HG02623 (cell line): ENCODE results near the gene SLX4IP.
A peak's percentile ranks its signal among the peaks of the same experiment; 100 is the strongest.

Experiments
- ATAC-seq: cut with Tn5 transposase; IDR thresholded peaks from one replicate; pipeline ENCODE4 v1.9.1; 2021; ENCODE audit warnings: moderate library complexity; ENCODE audit not compliant: unreplicated experiment

The SLX4IP gene

GRCh38 chr20:10658876-10659632 is 223.9 kb downstream of the SLX4IP start:
- ATAC-seq: no peak

- no peak for ATAC-seq
These were observed 224.8 kb downstream of the SLX4IP start for GRCh38 chr20:10659651-10660601.

DNA sequence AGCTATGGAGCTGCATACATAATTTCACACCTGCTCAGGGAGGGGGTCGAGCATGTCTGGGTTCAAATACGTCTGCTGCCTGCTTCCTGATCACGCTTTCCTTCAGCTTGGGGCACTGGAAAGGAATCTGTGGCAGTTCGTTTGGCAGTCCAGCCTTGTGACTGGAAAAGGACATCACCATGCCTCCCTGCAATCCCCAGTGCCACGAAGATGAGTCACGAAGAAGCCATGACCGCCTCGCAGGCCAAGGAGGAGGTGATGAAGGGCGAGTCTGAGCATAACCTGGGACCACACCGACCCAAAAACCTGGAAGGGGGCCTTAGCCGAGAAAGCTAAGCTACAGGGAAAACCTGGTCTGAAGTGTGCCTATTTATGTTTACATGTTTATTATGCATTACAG is 225.6 kb downstream of the SLX4IP start:
- ATAC-seq: no peak

GRCh38 chr20:10661261-10661660 is 226.2 kb downstream of the SLX4IP start:
- no peak for ATAC-seq

DNA sequence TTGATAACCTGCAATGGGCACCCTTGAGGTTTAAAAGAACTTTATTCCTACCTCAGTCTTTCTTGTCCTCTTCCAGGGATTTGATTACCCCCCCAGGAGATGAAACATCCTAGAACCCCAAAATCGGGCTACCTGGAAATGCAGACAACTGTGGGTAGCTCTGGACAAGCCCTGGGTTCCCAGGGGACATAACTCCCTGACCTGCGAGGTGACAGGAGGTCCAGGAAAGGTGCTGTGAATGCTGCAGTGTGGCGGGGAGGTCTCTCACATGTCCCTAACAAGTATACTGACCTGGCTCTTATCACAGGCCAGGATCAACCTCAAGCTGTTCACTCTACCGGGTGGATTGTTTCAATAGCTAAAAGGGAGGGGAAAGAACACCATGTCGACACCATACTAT is 227.0 kb downstream of the SLX4IP start:
- ATAC-seq: no peak

GRCh38 chr20:10662661-10663458 is 227.8 kb downstream of the SLX4IP start:
- ATAC-seq: no peak

DNA sequence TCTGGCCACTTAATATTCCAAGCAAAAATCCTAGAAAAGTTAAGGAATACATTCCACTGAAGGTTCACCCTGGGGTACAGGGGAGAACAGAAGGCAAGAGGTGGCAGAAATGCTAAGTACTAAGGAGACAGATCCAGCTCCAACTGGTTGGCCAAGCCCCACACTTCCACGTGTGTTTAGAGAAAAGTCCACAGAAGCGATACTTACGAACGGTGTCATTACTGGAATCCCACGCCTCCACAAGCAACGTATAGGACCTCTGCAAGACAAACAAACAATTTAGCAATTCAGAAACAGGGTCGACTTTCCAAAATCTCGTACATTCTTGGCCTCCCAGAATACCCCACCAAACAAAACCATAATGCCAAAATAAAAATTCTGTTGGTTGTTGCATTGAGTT is 228.7 kb downstream of the SLX4IP start:
- ATAC-seq: no peak

DNA sequence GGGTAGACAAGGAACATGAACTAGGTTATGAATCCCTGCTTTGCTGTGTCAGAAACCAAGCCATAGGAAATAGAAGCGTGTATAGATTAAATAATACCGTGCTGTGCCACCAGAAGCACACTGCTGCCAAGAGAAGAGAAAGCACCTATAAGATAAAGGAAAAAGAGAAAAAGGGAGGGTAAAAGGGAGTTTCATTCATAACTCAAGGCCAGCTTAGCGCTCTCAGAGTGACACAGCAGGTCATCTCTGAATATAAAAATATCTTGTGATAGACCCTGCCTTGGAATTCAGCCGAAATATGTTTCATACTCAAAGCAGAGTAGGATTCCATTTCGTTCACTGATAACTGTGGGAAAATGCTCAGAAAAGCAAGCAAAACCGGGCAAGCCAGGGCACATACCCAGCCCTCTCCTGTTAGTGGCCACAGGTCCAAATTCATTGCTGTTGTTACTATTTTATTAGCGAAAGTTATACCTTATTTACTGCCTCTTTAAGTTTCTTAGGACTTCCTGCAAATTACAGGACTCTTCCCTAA is 230.0 kb downstream of the SLX4IP start:
- no peak for ATAC-seq

DNA sequence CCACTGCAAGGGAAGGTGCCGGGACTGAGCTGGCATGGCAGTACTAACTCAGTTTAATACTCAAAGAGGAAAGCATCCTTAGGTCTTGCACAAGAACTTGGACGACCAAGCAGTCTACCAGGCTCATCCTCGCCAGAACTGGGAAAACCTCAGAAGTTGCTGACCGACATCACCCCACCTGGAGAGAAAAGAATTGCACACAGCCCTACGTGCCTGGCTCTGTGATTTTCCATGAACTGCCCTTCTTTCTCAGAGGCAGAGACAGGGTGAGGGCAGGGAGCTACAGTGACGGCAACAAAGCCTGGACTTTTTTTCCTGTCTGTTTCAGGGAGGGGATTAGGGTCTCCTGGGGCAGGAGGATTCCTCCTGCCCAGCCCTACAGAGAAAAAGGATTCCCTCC is 230.7 kb downstream of the SLX4IP start:
- ATAC-seq: no peak

GRCh38 chr20:10666221-10667076 is 231.3 kb downstream of the SLX4IP start:
- no peak for ATAC-seq

GRCh38 chr20:10667077-10667401 is 231.9 kb downstream of the SLX4IP start:
- ATAC-seq: no peak

GRCh38 chr20:10667560-10668167 is 232.6 kb downstream of the SLX4IP start:
- no peak for ATAC-seq

DNA sequence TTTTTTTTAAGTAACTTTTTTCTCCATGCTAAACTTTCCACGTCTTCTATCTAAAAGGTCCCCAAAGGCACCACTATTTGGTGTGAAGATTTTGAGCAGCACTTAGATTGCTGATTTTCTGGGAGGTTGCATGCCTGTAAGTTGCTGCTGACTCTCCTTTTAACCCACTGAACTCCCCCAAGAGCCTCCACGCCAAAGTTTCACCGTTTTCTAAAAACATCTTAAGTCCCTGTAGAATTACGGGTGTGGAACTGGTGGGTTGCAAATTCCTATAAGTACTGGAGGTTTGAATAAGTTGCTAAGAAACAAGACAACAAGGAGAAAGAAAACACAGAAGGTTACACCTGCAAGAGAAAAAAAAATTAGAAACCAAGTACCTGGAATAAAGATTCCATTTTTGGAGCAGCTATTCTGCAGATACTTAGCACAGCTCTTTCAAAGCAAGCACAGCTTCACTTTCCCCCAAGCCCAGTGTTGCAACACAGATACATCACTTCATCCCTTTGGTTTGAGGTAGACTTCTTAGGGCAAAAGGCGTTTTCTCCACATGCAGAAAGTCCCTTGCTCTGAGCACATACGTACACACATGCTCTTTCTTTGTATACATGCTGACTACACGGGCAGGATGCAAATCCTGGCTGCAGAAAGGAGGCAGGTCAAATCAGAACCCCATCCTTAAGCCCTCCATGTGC is 233.7 kb downstream of the SLX4IP start:
- no peak for ATAC-seq

GRCh38 chr20:10669843-10670446 is 234.8 kb downstream of the SLX4IP start:
- ATAC-seq: no peak

DNA sequence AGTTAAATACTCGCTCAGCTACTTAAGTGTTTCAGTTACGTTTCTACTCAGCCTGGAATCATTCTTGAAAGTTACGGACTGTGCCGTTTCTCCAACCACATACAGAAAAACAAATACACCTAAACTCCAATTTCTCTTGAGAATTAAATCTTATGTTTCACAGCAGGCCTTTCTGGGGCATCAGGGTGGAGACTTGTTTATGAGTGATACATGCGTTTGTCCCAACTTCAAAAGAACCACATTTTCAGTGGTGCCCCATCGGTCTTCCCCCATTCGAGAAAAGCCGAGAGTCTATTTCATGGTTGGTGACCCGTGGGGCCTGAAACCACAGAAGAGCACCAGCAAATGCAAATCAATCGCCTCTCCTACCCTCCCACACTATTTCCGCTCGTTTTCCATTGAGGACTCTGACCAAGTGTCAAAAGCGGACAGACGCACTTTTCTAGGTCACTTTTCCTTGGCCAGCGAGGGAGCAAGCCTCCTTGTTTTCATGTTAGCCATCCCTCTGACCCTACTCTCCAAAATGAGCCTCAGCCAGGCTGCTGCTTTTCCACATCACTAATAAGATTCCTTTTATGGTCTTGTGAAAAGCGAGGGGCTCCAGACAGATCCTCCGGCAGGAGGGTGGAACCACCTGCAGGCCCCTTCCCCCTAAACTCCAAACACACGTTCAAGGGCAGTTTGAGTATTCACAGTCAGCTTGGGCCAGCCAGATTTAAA is 235.6 kb downstream of the SLX4IP start:
- ATAC-seq: peak; percentile 22

DNA sequence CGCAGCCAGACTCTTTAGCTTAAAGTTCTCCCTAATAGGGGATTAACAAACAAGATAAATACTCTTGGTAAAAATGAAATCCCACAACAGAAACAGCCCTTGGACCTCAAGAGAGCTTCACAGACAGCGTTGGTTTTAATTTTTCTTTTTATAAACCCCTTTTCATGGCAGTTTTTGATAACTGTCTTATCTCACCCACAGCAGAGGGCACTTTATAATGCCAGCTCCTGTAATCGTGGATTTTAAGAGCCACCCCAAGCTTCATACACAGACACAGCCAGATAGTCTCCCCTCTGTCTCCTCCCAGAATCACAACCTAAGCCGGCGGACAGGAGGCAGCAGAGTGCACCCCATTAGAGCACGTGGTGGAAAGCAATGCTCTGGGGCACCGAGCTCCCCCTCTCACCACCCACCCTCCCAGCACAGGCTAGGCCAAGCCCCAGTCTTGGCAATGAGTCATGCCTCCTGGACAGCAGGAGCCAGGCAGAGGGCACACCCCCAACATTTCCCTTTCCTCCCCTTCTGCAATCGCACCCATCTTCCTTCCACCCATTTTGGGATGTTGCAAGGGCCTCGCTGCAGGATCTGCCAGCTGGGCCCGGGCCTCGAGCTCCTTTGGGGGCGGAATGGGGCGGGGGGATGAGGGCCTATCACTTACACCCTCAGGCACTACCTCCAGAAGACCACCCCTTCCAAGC is 236.3 kb downstream of the SLX4IP start:
- peak; percentile 24 for ATAC-seq

GRCh38 chr20:10671919-10672623 is 237.0 kb downstream of the SLX4IP start:
- no peak for ATAC-seq
